NCI-H2171 (cell line): ENCODE results near the gene USP36.
A peak's percentile ranks its signal among the peaks of the same experiment; 100 is the strongest.
"Not testable (repeated sequence)": the region's sequence is repeated elsewhere in the genome, so short reads cannot be mapped to it uniquely, and the experiment has no call there.

ENCODE experiments used
- DNase-seq: peaks from one replicate; lab custom pipeline; 2025; lab: John Stamatoyannopoulos, UW

USP36 gene

GRCh38 chr17:78840780-78841611 is at the start of gene USP36:
Gene USP36 (minus strand): TSS chr17:78840814. CDS start chr17:78836363, 4,451 bp downstream.
- peak; percentile 100 for DNase-seq

- not testable (repeated sequence) for DNase-seq
These were observed 49.5 kb upstream of the USP36 start for GRCh38 chr17:78890096-78890495.

- no peak for DNase-seq
These were observed 48.9 kb upstream of the USP36 start for GRCh38 chr17:78889531-78889930.

- no peak for DNase-seq
These were observed 48.4 kb upstream of the USP36 start for GRCh38 chr17:78888941-78889518.

- DNase-seq, result no peak
These were observed 46.3 kb upstream of the USP36 start for GRCh38 chr17:78886954-78887353.

- DNase-seq, result no peak
These were observed 45.3 kb upstream of the USP36 start for GRCh38 chr17:78885956-78886355.

- DNase-seq, result no peak
These were observed 44.5 kb upstream of the USP36 start for GRCh38 chr17:78884876-78885667.

GRCh38 chr17:78884148-78884825 is 43.7 kb upstream of the USP36 start:
- no peak for DNase-seq

GRCh38 chr17:78883533-78884131 is 43.0 kb upstream of the USP36 start:
- no peak for DNase-seq

GRCh38 chr17:78883089-78883532 is 42.5 kb upstream of the USP36 start:
- no peak for DNase-seq

- DNase-seq, result no peak
These were observed 42.0 kb upstream of the USP36 start for GRCh38 chr17:78882540-78883088.

- peak; percentile 42 for DNase-seq
These were observed 39.1 kb upstream of the USP36 start for GRCh38 chr17:78879635-78880186.

- DNase-seq, result no peak
These were observed 38.4 kb upstream of the USP36 start for GRCh38 chr17:78878871-78879527.

GRCh38 chr17:78878261-78878660 is 37.6 kb upstream of the USP36 start:
- no peak for DNase-seq

GRCh38 chr17:78876954-78877517 is 36.4 kb upstream of the USP36 start:
- DNase-seq, result peak; percentile 91

- DNase-seq, result no peak
These were observed 35.5 kb upstream of the USP36 start for GRCh38 chr17:78876094-78876597.

- DNase-seq, result no peak
These were observed 34.9 kb upstream of the USP36 start for GRCh38 chr17:78875363-78876093.

- peak; percentile 82 for DNase-seq
These were observed 33.1 kb upstream of the USP36 start for GRCh38 chr17:78873519-78874340.
